SK-N-SH treated with all-trans-retinoic acid at 6 μM for 48 hours (cell line): Measurements from ENCODE around the gene KIF18B.

Experiments
- CSDC2 ChIP-seq: fragments of 250-450 bp; sonication (Bioruptor Pico); IDR thresholded peaks from 2 replicates; pipeline ENCODE4 v1.5.0; 2020; ENCODE audit warnings: mild to moderate bottlenecking, moderate library complexity
- TCF4 ChIP-seq: fragments of 250-450 bp; sonication (Bioruptor Pico); IDR thresholded peaks from 2 replicates; pipeline ENCODE4 v1.8.0; 2021; ENCODE audit warnings: mild to moderate bottlenecking, moderate library complexity, borderline replicate concordance
- ZFP3 ChIP-seq: fragments of 250-450 bp; sonication (Bioruptor Pico); IDR thresholded peaks from 2 replicates; pipeline ENCODE4 v1.5.0; 2020; ENCODE audit warnings: mild to moderate bottlenecking, moderate library complexity
- ZFP30 ChIP-seq: fragments of 450-650 bp; formaldehyde crosslinking; IDR thresholded peaks from 2 replicates; pipeline ENCODE4 v1.5.0; 2022; ENCODE audit warnings: mild to moderate bottlenecking, moderate library complexity
- TF ChIP-seq, protein P1 (sequence below): fragments of 250-450 bp; sonication (Bioruptor Pico); IDR thresholded peaks from 2 replicates; pipeline ENCODE4 v1.8.0; 2020; ENCODE audit warnings: mild to moderate bottlenecking, moderate library complexity, borderline replicate concordance
- TF ChIP-seq, protein P2 (sequence below): fragments of 250-450 bp; sonication (Bioruptor Pico); IDR thresholded peaks from 2 replicates; pipeline ENCODE4 v1.5.1; 2020; ENCODE audit warnings: low read depth, mild to moderate bottlenecking, moderate library complexity

DNA sequence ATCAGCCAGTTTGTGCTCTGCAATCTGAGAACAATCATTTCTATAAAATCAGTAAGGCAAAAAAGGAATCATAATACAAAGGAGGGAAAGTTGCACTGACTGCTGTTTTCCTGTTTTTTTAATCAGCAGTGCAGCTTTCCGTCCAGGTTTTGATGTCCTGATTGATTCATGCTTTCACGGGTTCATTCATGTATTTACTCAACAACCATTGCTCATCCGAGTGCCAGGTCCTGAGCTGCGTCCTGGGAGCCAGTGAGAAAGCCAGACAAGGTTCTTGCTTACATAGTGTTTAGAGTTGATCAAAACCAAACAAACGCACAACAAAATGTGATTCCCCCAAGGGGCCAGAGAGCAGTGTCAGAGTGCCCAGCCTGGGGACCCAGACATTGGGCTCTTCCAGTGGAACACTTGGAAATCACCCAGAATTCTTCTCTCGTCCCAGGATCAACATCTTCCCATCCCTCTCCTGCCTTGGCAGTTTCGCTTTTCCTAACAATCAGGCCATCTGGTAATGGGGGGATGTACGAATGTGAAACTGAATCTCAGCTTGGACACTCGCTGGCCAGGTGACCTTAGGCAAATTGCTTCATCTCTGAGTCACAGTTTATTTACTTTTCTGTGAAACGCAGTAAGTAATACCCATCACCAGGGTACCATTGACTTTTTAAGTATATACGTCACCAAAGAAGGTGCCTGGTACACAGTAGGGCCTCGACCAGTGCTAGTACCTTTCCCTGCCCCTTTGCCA lies 33.8 kb upstream of the KIF18B start:
- TF ChIP-seq TCF4 (CRISPR knock-in tag) = no peak
- TF ChIP-seq CSDC2 (CRISPR knock-in tag) = no peak
- no peak for TF ChIP-seq ZFP3 (CRISPR knock-in tag)
- no peak for TF ChIP-seq ZFP30
- TF ChIP-seq, protein P1, sequence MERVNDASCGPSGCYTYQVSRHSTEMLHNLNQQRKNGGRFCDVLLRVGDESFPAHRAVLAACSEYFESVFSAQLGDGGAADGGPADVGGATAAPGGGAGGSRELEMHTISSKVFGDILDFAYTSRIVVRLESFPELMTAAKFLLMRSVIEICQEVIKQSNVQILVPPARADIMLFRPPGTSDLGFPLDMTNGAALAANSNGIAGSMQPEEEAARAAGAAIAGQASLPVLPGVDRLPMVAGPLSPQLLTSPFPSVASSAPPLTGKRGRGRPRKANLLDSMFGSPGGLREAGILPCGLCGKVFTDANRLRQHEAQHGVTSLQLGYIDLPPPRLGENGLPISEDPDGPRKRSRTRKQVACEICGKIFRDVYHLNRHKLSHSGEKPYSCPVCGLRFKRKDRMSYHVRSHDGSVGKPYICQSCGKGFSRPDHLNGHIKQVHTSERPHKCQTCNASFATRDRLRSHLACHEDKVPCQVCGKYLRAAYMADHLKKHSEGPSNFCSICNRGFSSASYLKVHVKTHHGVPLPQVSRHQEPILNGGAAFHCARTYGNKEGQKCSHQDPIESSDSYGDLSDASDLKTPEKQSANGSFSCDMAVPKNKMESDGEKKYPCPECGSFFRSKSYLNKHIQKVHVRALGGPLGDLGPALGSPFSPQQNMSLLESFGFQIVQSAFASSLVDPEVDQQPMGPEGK = no peak
- TF ChIP-seq, protein P2, sequence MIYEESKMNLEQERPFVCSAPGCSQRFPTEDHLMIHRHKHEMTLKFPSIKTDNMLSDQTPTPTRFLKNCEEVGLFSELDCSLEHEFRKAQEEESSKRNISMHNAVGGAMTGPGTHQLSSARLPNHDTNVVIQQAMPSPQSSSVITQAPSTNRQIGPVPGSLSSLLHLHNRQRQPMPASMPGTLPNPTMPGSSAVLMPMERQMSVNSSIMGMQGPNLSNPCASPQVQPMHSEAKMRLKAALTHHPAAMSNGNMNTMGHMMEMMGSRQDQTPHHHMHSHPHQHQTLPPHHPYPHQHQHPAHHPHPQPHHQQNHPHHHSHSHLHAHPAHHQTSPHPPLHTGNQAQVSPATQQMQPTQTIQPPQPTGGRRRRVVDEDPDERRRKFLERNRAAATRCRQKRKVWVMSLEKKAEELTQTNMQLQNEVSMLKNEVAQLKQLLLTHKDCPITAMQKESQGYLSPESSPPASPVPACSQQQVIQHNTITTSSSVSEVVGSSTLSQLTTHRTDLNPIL = no peak
